PC-3 (cell line): Measurements from ENCODE around the gene SOS1. TPM values are rescaled to one million over a fixed set of nuclear protein-coding genes. Genes with fewer than 3 reads are reported as not detected.

Experiments used
- ATAC-seq: fragments of 200-7000 bp; cut with Tn5 transposase; 2 replicates; pipeline ENCODE4 v1.9.1; 2020; ENCODE audit warnings: mild to moderate bottlenecking, moderate library complexity
- BruUV-seq: library from RNA; stranded (reverse); fragments of 400-500 nt; replicated peaks from 2 replicates; lab custom pipeline; 2021; lab: Mats Ljungman, UMichigan
- CTCF ChIA-PET: fragments of 300-600 bp; sonication (Branson Sonifier 250); formaldehyde crosslinking; loops from one replicate; lab custom pipeline; 2022; ENCODE audit warnings: antibody characterized with exemption; lab: Charles Lee
- POLR2A ChIA-PET: fragments of 300-600 bp; sonication (Branson Sonifier 250); formaldehyde crosslinking; loops from one replicate; lab custom pipeline; 2022; ENCODE audit warnings: antibody characterized with exemption; ENCODE audit not compliant: unreplicated experiment; lab: Charles Lee
- DNase-seq: peaks from one replicate; pipeline ENCODE4 v3.0.0-alpha.2; 2015
- H2AFZ ChIP-seq: fragments of 300-600 bp; sonication (generic); 2 replicates; pipeline ENCODE4 v1.6.0; 2016; ENCODE audit warnings: antibody characterized with exemption, low read length
- H3F3A ChIP-seq: fragments of 300-600 bp; sonication (generic); one replicate; pipeline ENCODE4 v1.6.0; 2017; ENCODE audit warnings: antibody characterized with exemption, low read length, control low read depth, mild to moderate bottlenecking; ENCODE audit not compliant: unreplicated experiment
- H3K27ac ChIP-seq: fragments of 300-600 bp; sonication (generic); 2 replicates; pipeline ENCODE4 v1.5.1; 2016; ENCODE audit warnings: mild to moderate bottlenecking, low read length
- H3K27me3 ChIP-seq: fragments of 300-600 bp; sonication (generic); 2 replicates; pipeline ENCODE4 v1.6.1; 2016; ENCODE audit warnings: low read length, mixed read lengths
- H3K36me3 ChIP-seq: fragments of 300-600 bp; sonication (generic); 2 replicates; pipeline ENCODE4 v1.6.1; 2016; ENCODE audit warnings: low read depth, mixed run types, low read length, mixed read lengths
- H3K4me1 ChIP-seq: fragments of 300-600 bp; sonication (generic); 2 replicates; pipeline ENCODE4 v1.5.1; 2016; ENCODE audit warnings: low read length; ENCODE audit not compliant: insufficient read depth
- H3K4me2 ChIP-seq: fragments of 300-600 bp; sonication (generic); 2 replicates; pipeline ENCODE4 v1.6.0; 2016; ENCODE audit warnings: low read length
- H3K4me3 ChIP-seq: fragments of 300-600 bp; sonication (generic); 2 replicates; pipeline ENCODE4 v1.5.1; 2016; ENCODE audit warnings: mild to moderate bottlenecking, low read length, mixed read lengths
- H3K79me2 ChIP-seq: fragments of 300-600 bp; sonication (generic); 2 replicates; pipeline ENCODE4 v1.6.1; 2017; ENCODE audit warnings: low read length, mixed read lengths
- H3K9ac ChIP-seq: fragments of 300-600 bp; sonication (generic); 2 replicates; pipeline ENCODE4 v1.6.0; 2016; ENCODE audit warnings: mild to moderate bottlenecking, low read length
- H3K9me2 ChIP-seq: fragments of 300-600 bp; sonication (generic); replicated peaks from 2 replicates; pipeline ENCODE4 v1.6.1; 2016; ENCODE audit warnings: mixed run types, low read length, mixed read lengths
- H3K9me3 ChIP-seq: fragments of 300-600 bp; sonication (generic); 2 replicates; pipeline ENCODE4 v1.6.1; 2016; ENCODE audit warnings: low read length, mixed read lengths
- H4K20me1 ChIP-seq: fragments of 300-600 bp; sonication (generic); 2 replicates; pipeline ENCODE4 v1.6.1; 2016; ENCODE audit warnings: low read length, mixed read lengths
- CTCF ChIP-seq: fragments of 300-600 bp; sonication (generic); conservative IDR thresholded peaks from 2 replicates; pipeline ENCODE4 v1.5.1; 2017; ENCODE audit warnings: antibody characterized with exemption, low read depth, mild to moderate bottlenecking, low read length
- EZH2 ChIP-seq: fragments of 300-600 bp; sonication (generic); IDR thresholded peaks from one replicate; pipeline ENCODE4 v1.6.1; 2017; ENCODE audit warnings: antibody characterized with exemption, mild to moderate bottlenecking, low read length; ENCODE audit not compliant: unreplicated experiment
- EZH2phosphoT487 ChIP-seq: fragments of 300-600 bp; sonication (generic); IDR thresholded peaks from 2 replicates; pipeline ENCODE4 v1.6.1; 2018; ENCODE audit warnings: mild to moderate bottlenecking, antibody characterized with exemption, low read length, borderline replicate concordance
- intact Hi-C: fragments of 100-400 bp; cut with micrococcal nuclease; formaldehyde crosslinking; loops from 2 replicates; pipeline ENCODE4 v1.9.0; 2023
- total RNA-seq: library from RNA; depleted of rRNA; stranded (reverse); fragments of >200 nt; gene quantifications from 2 replicates; pipeline ENCODE4 v1.2.3, GENCODE V29; 2014

SOS1 gene
- total RNA-seq, 1 experiment from 2014 or later, result 9.7 TPM

- Histone ChIP-seq H4K20me1 (no peaks in the 10 kb centered on the region), H2AFZ (no peak overlapping the region), H3K9me2 (no peaks in the 10 kb centered on the region; the same call in 1 of the 2 replicates), H3K4me1 (peaks cover 11% of the 10 kb centered on the region), H3K4me2 (0 out of 2 replicates have a peak overlapping the region, but pooled peaks have one; percentile 31), H3K36me3 (no peaks in the 10 kb centered on the region), H3K9ac (no peak overlapping the region), H3K27me3 (no peaks in the 10 kb centered on the region), H3K27ac (no peak overlapping the region), H3K79me2 (no peaks in the 10 kb centered on the region), H3K4me3 (no peak overlapping the region), H3K9me3 (no peaks in the 10 kb centered on the region), H3F3A (no peaks in the 10 kb centered on the region)
- DNase-seq, result peak; percentile 43
- CTCF ChIA-PET, result interaction anchor here (0.5 kb wide), 1 partner anchor 257 kb away, joined by 3 read pairs; no protein-coding TSS in a partner anchor
- no TSS peak for BruUV-seq
- no peak for ATAC-seq
- POLR2A ChIA-PET, result no interaction called here
- intact Hi-C loops, result no loop called here
- TF ChIP-seq CTCF, result no peak
- TF ChIP-seq EZH2phosphoT487, result no peak
- TF ChIP-seq EZH2, result no peak
Measured at GRCh38 chr2:39153312-39153711, 32.5 kb upstream of the SOS1 start.

GRCh38 chr2:39152504-39152903 is 31.7 kb upstream of the SOS1 start:
- Histone ChIP-seq H3K4me3 (no peak overlapping the region), H3K4me1 (peaks cover 7% of the 10 kb centered on the region), H4K20me1 (no peaks in the 10 kb centered on the region), H3K79me2 (no peaks in the 10 kb centered on the region), H2AFZ (no peak overlapping the region), H3K4me2 (no peak overlapping the region), H3F3A (no peaks in the 10 kb centered on the region), H3K27ac (no peak overlapping the region), H3K9me3 (no peaks in the 10 kb centered on the region), H3K9me2 (no peaks in the 10 kb centered on the region), H3K9ac (no peak overlapping the region), H3K27me3 (no peaks in the 10 kb centered on the region), H3K36me3 (no peaks in the 10 kb centered on the region)
- ChIA-PET POLR2A (no interaction called here), CTCF (no interaction called here)
- no peak for ATAC-seq
- no TSS peak for BruUV-seq
- TF ChIP-seq EZH2 (no peak), CTCF (no peak), EZH2phosphoT487 (no peak)
- no peak for DNase-seq
- intact Hi-C loops, result no loop called here

- no peaks in the 10 kb centered on the region for H3K36me3 ChIP-seq
- H3K4me2 ChIP-seq, result no peak overlapping the region
- no peaks in the 10 kb centered on the region for H3K79me2 ChIP-seq
- no peaks in the 10 kb centered on the region for H3K9me2 ChIP-seq
- no TSS peak for BruUV-seq
- TF ChIP-seq EZH2phosphoT487, result no peak
- no peak for TF ChIP-seq CTCF
- TF ChIP-seq EZH2, result no peak
- peaks cover 7% of the 10 kb centered on the region for H3K4me1 ChIP-seq
- no peaks in the 10 kb centered on the region for H3K9me3 ChIP-seq
- no peak overlapping the region for H3K4me3 ChIP-seq
- no peak overlapping the region for H3K27ac ChIP-seq
- H3K27me3 ChIP-seq, result no peaks in the 10 kb centered on the region
- ATAC-seq, result peak; percentile 27
- no peaks in the 10 kb centered on the region for H3F3A ChIP-seq
- H4K20me1 ChIP-seq, result no peaks in the 10 kb centered on the region
- intact Hi-C loops, result no loop called here
- ChIA-PET POLR2A (no interaction called here), CTCF (interaction anchor here (0.6 kb wide), 1 partner anchor 24 kb away, joined by 12 read pairs; no protein-coding TSS in a partner anchor)
- H3K9ac ChIP-seq, result no peak overlapping the region
- peak; percentile 10 for DNase-seq
- H2AFZ ChIP-seq, result no peak overlapping the region
Measured at GRCh38 chr2:39150890-39151497, 30.1 kb upstream of the SOS1 start.
